PFSK-1 (cell line): Measurements from ENCODE around the gene NOXO1.

Source experiments
- FOXP2 ChIP-seq: optimal IDR thresholded peaks from 2 replicates; pipeline ENCODE3; 2011; ENCODE audit warnings: borderline replicate concordance, control low read depth, inconsistent platforms; ENCODE audit not compliant: insufficient read depth; ENCODE audit errors: extremely low read length, extremely low read depth
- POLR2AphosphoS5 ChIP-seq: IDR thresholded peaks from 2 replicates; pipeline ENCODE4 v1.6.1; 2012; ENCODE audit warnings: low read depth, mild to moderate bottlenecking, control low read depth, low read length, moderate library complexity
- SIN3A ChIP-seq: IDR thresholded peaks from 2 replicates; pipeline ENCODE4 v1.6.1; 2012; ENCODE audit warnings: mild to moderate bottlenecking, low read length, moderate library complexity, borderline replicate concordance; ENCODE audit not compliant: insufficient read depth
- TAF1 ChIP-seq: IDR thresholded peaks from 2 replicates; pipeline ENCODE4 v1.6.1; 2012; ENCODE audit warnings: low read length, control low read depth, borderline replicate concordance; ENCODE audit not compliant: insufficient read depth
- TF ChIP-seq, protein P1 (sequence below), 2 experiments: IDR thresholded peaks; 2 replicates each; pipeline versions ENCODE4 v1.6.1 to v1.8.0; 2011 to 2012; ENCODE audit warnings: low read depth in 2 of 2, low read length in 2 of 2, control low read depth in 1 of 2, inconsistent platforms in 1 of 2, mild to moderate bottlenecking in 1 of 2, moderate library complexity in 1 of 2; ENCODE audit not compliant: insufficient read depth in 1 of 2

Gene NOXO1

DNA sequence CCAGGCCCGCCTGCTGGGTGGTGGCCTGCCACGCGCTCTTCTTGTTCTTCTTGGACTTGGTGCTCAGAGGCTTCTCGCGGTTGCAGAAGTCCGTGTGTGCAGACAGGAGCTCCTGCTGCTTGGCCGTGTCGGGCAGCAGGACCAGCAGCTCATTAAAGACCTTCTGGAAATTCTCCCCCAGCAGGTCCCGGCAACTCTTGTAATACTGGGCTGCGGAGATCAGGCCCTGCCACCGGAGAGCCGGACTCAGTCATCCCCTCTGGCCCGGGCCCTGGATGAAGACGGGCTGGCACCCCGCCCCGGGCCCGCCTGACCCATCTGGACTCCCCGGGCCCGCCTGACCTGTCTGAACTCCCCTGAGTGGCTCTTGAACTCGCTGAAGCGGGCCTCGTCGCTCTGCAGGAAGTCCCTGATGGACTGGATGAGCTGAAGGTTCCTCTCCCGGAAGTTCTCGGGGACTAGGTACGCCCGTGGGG is 17.1 kb upstream of the NOXO1 start:
- TF ChIP-seq POLR2AphosphoS5 (no peak), TAF1 (no peak)

DNA sequence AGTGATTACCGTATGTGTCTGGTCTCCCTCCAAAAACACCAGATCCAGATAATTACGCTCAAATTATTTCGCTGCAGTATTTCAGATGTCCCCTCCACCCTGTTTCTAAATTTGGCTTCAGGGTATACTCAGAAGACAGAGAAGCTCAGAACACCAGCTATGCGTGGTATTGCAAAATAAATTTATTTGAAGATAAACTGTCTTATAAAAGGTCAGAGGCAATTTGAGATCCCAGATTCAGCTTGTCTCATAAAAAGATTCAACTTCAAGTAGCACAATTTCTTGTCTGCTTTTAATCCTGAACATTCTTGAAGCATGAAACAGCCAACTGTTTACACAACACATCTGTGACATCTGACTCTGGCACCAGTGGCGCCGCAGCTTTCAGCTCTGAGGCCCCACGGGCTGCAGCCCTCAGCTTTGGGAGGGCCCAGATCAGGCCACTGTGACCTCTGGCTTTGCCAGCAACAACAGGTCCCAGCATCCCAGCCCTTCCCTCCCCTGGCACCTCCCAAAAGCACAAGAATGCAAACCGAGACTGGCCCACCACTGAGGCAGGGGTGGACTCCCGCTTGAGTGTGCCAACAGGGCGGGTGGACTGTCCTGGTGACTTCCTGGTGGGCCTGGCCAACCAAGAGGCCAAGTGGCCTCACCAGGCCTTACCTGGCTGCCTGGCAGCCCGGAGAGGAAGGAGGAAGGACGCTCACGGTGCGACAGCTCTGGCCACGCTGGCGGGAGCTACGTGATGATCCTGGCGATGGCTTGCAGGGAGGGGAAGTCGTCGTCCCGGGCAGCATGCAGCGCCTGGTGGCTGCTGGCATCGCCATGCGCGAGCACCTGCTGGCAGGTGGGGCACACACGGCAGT is 16.5 kb upstream of the NOXO1 start:
- TF ChIP-seq, protein P1, sequence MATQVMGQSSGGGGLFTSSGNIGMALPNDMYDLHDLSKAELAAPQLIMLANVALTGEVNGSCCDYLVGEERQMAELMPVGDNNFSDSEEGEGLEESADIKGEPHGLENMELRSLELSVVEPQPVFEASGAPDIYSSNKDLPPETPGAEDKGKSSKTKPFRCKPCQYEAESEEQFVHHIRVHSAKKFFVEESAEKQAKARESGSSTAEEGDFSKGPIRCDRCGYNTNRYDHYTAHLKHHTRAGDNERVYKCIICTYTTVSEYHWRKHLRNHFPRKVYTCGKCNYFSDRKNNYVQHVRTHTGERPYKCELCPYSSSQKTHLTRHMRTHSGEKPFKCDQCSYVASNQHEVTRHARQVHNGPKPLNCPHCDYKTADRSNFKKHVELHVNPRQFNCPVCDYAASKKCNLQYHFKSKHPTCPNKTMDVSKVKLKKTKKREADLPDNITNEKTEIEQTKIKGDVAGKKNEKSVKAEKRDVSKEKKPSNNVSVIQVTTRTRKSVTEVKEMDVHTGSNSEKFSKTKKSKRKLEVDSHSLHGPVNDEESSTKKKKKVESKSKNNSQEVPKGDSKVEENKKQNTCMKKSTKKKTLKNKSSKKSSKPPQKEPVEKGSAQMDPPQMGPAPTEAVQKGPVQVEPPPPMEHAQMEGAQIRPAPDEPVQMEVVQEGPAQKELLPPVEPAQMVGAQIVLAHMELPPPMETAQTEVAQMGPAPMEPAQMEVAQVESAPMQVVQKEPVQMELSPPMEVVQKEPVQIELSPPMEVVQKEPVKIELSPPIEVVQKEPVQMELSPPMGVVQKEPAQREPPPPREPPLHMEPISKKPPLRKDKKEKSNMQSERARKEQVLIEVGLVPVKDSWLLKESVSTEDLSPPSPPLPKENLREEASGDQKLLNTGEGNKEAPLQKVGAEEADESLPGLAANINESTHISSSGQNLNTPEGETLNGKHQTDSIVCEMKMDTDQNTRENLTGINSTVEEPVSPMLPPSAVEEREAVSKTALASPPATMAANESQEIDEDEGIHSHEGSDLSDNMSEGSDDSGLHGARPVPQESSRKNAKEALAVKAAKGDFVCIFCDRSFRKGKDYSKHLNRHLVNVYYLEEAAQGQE (IDR thresholded peaks at IDR 0.05; ENCODE audit: insufficient read depth in 1 of 2, low read depth in 2 of 2, low read length in 2 of 2) = no peak
- TF ChIP-seq FOXP2 (no peak), POLR2AphosphoS5 (no peak), TAF1 (no peak), SIN3A (no peak)

DNA sequence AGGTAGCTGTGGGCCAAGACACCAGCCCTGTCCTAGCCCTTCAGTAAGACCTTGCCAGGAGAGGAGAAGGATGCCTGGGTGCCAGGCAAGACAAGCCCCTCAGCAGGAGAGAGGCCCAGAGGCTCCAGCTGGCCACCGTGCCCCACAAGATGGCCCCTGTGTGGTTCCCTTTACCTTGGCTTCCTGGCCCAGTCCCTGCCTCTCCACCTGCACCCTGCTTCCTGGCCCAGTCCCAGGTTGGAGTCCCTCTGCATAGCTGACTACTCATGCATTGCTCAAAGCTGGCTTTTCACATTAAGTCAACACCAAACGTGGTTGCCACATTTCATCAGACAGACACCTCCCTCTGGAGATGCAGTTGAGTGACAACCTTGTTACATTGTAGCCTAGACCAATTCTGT is 12.5 kb upstream of the NOXO1 start:
- TF ChIP-seq TAF1 = no peak
- no peak for TF ChIP-seq FOXP2
- TF ChIP-seq, protein P1 (IDR thresholded peaks at IDR 0.05; ENCODE audit: insufficient read depth in 1 of 2, low read depth in 2 of 2, low read length in 2 of 2) = no peak
- no peak for TF ChIP-seq SIN3A
- TF ChIP-seq POLR2AphosphoS5 = no peak

DNA sequence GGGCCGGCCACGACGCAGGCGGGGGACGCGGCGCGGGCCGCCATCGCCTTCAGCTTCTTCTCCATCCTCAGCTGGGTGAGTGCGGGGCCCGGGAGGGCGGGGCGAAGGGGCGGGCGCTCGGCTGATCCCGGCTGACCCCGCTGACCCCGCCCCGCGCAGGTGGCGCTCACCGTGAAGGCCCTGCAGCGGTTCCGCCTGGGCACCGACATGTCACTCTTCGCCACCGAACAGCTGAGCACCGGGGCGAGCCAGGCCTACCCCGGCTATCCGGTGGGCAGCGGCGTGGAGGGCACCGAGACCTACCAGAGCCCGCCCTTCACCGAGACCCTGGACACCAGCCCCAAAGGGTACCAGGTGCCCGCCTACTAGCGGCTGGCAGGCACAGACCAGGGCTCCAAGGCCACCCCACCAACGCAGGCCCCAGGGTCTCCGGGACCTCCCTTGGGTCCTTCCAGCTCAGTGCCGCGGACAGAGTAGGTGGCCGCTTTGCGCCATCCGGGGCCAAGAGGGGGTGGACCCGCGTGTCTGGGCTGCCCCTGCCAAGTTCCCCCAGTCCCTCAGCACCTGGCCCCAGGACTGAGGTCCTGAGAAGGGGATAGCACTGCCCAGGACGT is 11.5 kb upstream of the NOXO1 start:
- TF ChIP-seq TAF1 (no peak), FOXP2 (no peak), POLR2AphosphoS5 (no peak), SIN3A (no peak)
- TF ChIP-seq, protein P1 (IDR thresholded peaks at IDR 0.05; ENCODE audit: insufficient read depth in 1 of 2, low read depth in 2 of 2, low read length in 2 of 2) = no peak

DNA sequence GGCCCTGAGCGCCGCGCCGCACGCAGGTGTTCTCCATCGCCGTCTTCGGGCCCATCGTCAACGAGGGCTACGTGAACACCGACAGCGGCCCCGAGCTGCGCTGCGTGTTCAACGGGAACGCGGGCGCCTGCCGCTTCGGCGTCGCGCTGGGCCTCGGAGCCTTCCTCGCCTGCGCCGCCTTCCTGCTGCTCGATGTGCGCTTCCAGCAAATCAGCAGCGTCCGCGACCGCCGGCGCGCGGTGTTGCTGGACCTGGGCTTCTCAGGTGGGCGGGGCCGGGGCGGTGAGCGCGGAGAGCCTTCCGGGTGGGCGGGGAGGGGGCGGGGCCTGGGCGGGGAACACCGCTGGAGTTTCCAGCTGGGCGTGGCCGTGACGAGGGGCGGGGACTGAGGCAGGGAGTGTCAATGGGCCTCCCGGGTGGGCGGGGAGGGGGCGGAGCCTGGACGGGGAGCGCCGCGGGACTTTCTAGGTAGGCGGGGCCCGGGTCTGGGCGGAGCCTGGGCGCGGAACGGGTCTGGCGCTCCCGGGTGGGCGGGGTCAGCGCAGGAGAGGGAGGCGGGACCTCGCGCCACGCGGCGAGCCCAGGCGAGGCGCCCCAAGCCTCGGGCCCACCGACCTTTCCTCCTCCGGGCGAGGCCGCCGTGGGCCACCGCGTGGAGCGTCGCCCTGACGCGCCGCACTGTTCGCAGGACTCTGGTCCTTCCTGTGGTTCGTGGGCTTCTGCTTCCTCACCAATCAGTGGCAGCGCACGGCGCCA is 10.9 kb upstream of the NOXO1 start:
- TF ChIP-seq SIN3A (no peak), POLR2AphosphoS5 (no peak), TAF1 (no peak), FOXP2 (no peak)
- TF ChIP-seq, protein P1 (IDR thresholded peaks at IDR 0.05; ENCODE audit: insufficient read depth in 1 of 2, low read depth in 2 of 2, low read length in 2 of 2) = no peak
